Panc1 (cell line): ENCODE data around the gene BTNL3. TPM values are rescaled to one million over a fixed set of nuclear protein-coding genes. Genes with fewer than 3 reads are reported as not detected.
A peak's percentile ranks its signal among the peaks of the same experiment; 100 is the strongest.

Experiments used
- ATAC-seq: fragments of 200-7000 bp; cut with Tn5 transposase; 2 replicates; pipeline ENCODE4 v1.9.1; 2020; ENCODE audit warnings: mild to moderate bottlenecking, moderate library complexity
- BruUV-seq: library from RNA; stranded (reverse); fragments of 400-500 nt; replicated peaks from 2 replicates; lab custom pipeline; 2021; lab: Mats Ljungman, UMichigan
- CTCF ChIA-PET: fragments of 300-600 bp; sonication (Branson Sonifier 250); formaldehyde crosslinking; loops from one replicate; lab custom pipeline; 2022; ENCODE audit warnings: antibody characterized with exemption; lab: Charles Lee
- POLR2A ChIA-PET: fragments of 300-600 bp; sonication (Branson Sonifier 250); formaldehyde crosslinking; loops from one replicate; lab custom pipeline; 2022; ENCODE audit warnings: antibody characterized with exemption; lab: Charles Lee
- DNase-seq: peaks from one replicate; pipeline ENCODE4 v3.0.0-alpha.2; 2010; ENCODE audit warnings: low read depth, low spot score
- H3K27ac ChIP-seq: 2 replicates; pipeline ENCODE4 v1.5.1; 2011; ENCODE audit warnings: mild to moderate bottlenecking, low read length, inconsistent platforms
- H3K27me3 ChIP-seq: fragments of 200-500 bp; sonication (Bioruptor generic); 2 replicates; pipeline ENCODE4 v1.6.0; 2014; ENCODE audit warnings: low read length, inconsistent platforms; ENCODE audit not compliant: control insufficient read depth, insufficient read depth
- H3K36me3 ChIP-seq: fragments of 200-500 bp; sonication (Bioruptor generic); 2 replicates; pipeline ENCODE4 v1.5.1; 2014; ENCODE audit warnings: inconsistent platforms, mild to moderate bottlenecking, low read length, moderate library complexity; ENCODE audit not compliant: control insufficient read depth, insufficient read depth
- H3K4me1 ChIP-seq: 2 replicates; pipeline ENCODE4 v1.5.1; 2011; ENCODE audit warnings: inconsistent platforms, mild to moderate bottlenecking, low read length, moderate library complexity; ENCODE audit not compliant: control insufficient read depth, insufficient read depth
- H3K4me3 ChIP-seq, 2 experiments: 2 replicates each; pipeline ENCODE4 v1.5.1; 2011 to 2012; ENCODE audit warnings: low read depth in 2 of 2, low read length in 2 of 2, mild to moderate bottlenecking in 2 of 2, inconsistent platforms in 1 of 2, moderate library complexity in 1 of 2
- H3K9me3 ChIP-seq: fragments of 200-500 bp; sonication (Bioruptor generic); 2 replicates; pipeline ENCODE4 v1.5.1; 2014; ENCODE audit warnings: low read depth, mild to moderate bottlenecking, inconsistent platforms, low read length, moderate library complexity; ENCODE audit not compliant: control insufficient read depth, insufficient read depth
- CTCF ChIP-seq: fragments of 450-650 bp; IDR thresholded peaks from 2 replicates; pipeline ENCODE4 v1.5.1; 2017; ENCODE audit warnings: mild to moderate bottlenecking
- POLR2AphosphoS5 ChIP-seq: IDR thresholded peaks from 2 replicates; pipeline ENCODE4 v1.6.1; 2012; ENCODE audit warnings: mild to moderate bottlenecking, low read depth, low read length, moderate library complexity
- SIN3A ChIP-seq: IDR thresholded peaks from 2 replicates; pipeline ENCODE4 v1.6.1; 2012; ENCODE audit warnings: low read depth, mild to moderate bottlenecking, low read length, moderate library complexity, borderline replicate concordance; ENCODE audit not compliant: insufficient read depth
- TCF7L2 ChIP-seq: IDR thresholded peaks from 2 replicates; pipeline ENCODE4 v1.6.1; 2011; ENCODE audit warnings: mild to moderate bottlenecking, low read depth, low read length, inconsistent platforms
- in situ Hi-C: cut with HindIII; loops from 2 replicates; pipeline ENCODE4 v1.10.0; 2016; ENCODE audit warnings: low sequenced_read_pairs, low pct_unique_long_range_greater_than_20kb
- intact Hi-C: fragments of 100-400 bp; cut with micrococcal nuclease; formaldehyde crosslinking; loops from one replicate; pipeline ENCODE4 v1.10.0; 2022; ENCODE audit not compliant: unreplicated experiment
- total RNA-seq: library from RNA; stranded (reverse); gene quantifications from one replicate; pipeline ENCODE4 v1.2.1, GENCODE V29; 2021; ENCODE audit not compliant: unreplicated experiment
- TF ChIP-seq, protein P1 (sequence below), 2 experiments: IDR thresholded peaks; 2 replicates each; pipeline ENCODE4 v1.6.1; 2011 to 2012; ENCODE audit warnings: low read depth in 2 of 2, control low read depth in 1 of 2, low read length in 1 of 2, mild to moderate bottlenecking in 1 of 2, moderate library complexity in 1 of 2; ENCODE audit not compliant: insufficient read depth in 1 of 2

Gene BTNL3
- total RNA-seq, 1 experiment from 2014 or later = not detected

- POLR2A ChIA-PET = no interaction called here
- CTCF ChIA-PET = no interaction called here
- intact Hi-C loops = no loop called here
- H3K27me3 ChIP-seq = no peaks in the 10 kb centered on the region; the same call in 1 of the 2 replicates
- ATAC-seq (no peak), DNase-seq (no peak)
- H3K36me3 ChIP-seq = no peaks in the 10 kb centered on the region
- in situ Hi-C loops = no loop called here
- no TSS peak for BruUV-seq
- no peak for TF ChIP-seq POLR2AphosphoS5
- TF ChIP-seq CTCF = no peak
- TF ChIP-seq, protein P1, sequence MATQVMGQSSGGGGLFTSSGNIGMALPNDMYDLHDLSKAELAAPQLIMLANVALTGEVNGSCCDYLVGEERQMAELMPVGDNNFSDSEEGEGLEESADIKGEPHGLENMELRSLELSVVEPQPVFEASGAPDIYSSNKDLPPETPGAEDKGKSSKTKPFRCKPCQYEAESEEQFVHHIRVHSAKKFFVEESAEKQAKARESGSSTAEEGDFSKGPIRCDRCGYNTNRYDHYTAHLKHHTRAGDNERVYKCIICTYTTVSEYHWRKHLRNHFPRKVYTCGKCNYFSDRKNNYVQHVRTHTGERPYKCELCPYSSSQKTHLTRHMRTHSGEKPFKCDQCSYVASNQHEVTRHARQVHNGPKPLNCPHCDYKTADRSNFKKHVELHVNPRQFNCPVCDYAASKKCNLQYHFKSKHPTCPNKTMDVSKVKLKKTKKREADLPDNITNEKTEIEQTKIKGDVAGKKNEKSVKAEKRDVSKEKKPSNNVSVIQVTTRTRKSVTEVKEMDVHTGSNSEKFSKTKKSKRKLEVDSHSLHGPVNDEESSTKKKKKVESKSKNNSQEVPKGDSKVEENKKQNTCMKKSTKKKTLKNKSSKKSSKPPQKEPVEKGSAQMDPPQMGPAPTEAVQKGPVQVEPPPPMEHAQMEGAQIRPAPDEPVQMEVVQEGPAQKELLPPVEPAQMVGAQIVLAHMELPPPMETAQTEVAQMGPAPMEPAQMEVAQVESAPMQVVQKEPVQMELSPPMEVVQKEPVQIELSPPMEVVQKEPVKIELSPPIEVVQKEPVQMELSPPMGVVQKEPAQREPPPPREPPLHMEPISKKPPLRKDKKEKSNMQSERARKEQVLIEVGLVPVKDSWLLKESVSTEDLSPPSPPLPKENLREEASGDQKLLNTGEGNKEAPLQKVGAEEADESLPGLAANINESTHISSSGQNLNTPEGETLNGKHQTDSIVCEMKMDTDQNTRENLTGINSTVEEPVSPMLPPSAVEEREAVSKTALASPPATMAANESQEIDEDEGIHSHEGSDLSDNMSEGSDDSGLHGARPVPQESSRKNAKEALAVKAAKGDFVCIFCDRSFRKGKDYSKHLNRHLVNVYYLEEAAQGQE (IDR thresholded peaks at IDR 0.05; ENCODE audit: insufficient read depth in 1 of 2, low read depth in 2 of 2, low read length in 1 of 2) = no peak
- no peak for TF ChIP-seq SIN3A
- no peak for TF ChIP-seq TCF7L2
- peaks cover 21% of the 10 kb centered on the region for H3K4me1 ChIP-seq
- H3K9me3 ChIP-seq = no peaks in the 10 kb centered on the region
- H3K27ac ChIP-seq = peak overlapping the region; percentile 91
- H3K4me3 ChIP-seq = peak overlapping the region; percentile 75 to 79
These were observed 63.4 kb downstream of the BTNL3 start for GRCh38 chr5:181051841-181052671.

- H3K27me3 ChIP-seq = no peaks in the 10 kb centered on the region
- in situ Hi-C loops = no loop called here
- POLR2A ChIA-PET = no interaction called here
These were observed 64.2 kb downstream of the BTNL3 start for GRCh38 chr5:181052672-181053487.

More at GRCh38 chr5:181052672-181053487, 64.2 kb downstream of the BTNL3 start:
- peaks cover 21% of the 10 kb centered on the region for H3K4me1 ChIP-seq
- no peak for TF ChIP-seq TCF7L2
- TF ChIP-seq CTCF = no peak
- no peak for TF ChIP-seq SIN3A
- peak; percentile 43; the same call in 1 of the 2 replicates for TF ChIP-seq POLR2AphosphoS5
- TF ChIP-seq, protein P1 (IDR thresholded peaks at IDR 0.05; ENCODE audit: insufficient read depth in 1 of 2, low read depth in 2 of 2, low read length in 1 of 2) = no peak
- no TSS peak for BruUV-seq
- CTCF ChIA-PET = no interaction called here
- no peaks in the 10 kb centered on the region for H3K36me3 ChIP-seq
- intact Hi-C loops = no loop called here
- H3K9me3 ChIP-seq = no peaks in the 10 kb centered on the region
- peak overlapping the region; percentile 75 to 79 for H3K4me3 ChIP-seq
- H3K27ac ChIP-seq = peak overlapping the region; percentile 91
- no peak for DNase-seq
- peak; percentile 81 for ATAC-seq
